Left renal pelvis (tissue), 4 donors: ENCODE data around the gene RBMY1E. TPM values are rescaled to one million over a fixed set of nuclear protein-coding genes. Genes with fewer than 3 reads are reported as not detected.
"Not testable (repeated sequence)": the region's sequence is repeated elsewhere in the genome, so short reads cannot be mapped to it uniquely, and the experiment has no call there.

ENCODE experiments used
- DNase-seq, 4 donors: peaks; one replicate each; pipeline ENCODE4 v3.0.0-alpha.2; 2013; ENCODE audit warnings: low read depth in 4 of 4, low spot score in 3 of 4
- polyA plus RNA-seq, 4 donors: library from polyadenylated mRNA; unstranded; fragments of 120-200 nt; gene quantifications; one replicate each; pipeline ENCODE4 v1.2.1, GENCODE V29; 2013; ENCODE audit not compliant: insufficient read length in 4 of 4

Gene RBMY1E
- polyA plus RNA-seq, result not detected

GRCh38 chrY:21917932-21918331, at the start of gene RBMY1E:
Gene RBMY1E (minus strand): TSS chrY:21918032. CDS start chrY:21916054, 1,978 bp downstream.
- not testable (repeated sequence) for DNase-seq

- DNase-seq, result not testable (repeated sequence)
Observed at GRCh38 chrY:21894426-21894825, 23.4 kb downstream of the RBMY1E start, which contains the start of gene RBMY1D. Gene RBMY1D (minus strand): TSS chrY:21894526. CDS start chrY:21892513, 2,013 bp downstream.

DNA sequence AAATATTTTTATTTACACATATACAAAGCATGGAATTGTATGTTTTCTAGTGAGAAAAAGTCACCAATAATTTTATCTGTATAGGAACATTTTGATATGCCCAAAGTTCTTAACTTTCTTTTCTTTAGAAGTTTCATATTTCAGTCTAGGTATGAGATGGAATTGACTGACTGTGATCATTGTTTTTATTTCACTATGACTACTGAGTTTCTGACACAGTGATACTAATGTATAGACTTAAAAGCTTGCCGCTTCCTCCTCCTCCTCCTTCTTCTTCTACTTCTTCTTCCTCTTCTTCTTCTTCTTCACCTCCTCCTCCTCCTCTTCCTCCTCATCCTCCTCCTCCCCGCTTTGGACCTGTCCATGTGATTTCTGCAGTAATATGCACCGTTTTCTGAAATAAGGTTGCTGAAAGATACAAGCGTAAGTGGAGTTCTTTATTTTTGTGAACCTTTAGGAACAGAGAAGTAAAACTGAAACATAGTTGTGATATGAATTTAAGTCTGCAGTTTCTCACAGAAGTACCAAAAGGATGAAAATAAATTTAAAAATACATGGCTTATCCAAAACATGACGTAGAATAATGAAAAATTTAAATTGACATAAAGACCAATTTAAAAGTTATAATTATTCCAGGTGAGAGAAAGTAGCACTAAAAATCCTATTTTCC, 48.3 kb downstream of the RBMY1E start:
- DNase-seq, result not testable (repeated sequence)

Other genes with a start within 250 kb of the RBMY1E start
- gene RBMY1D, start 23.5 kb downstream of the RBMY1E start, polyA plus RNA-seq, result not detected